Astrocyte (in vitro differentiated cells and primary cell): ENCODE results near the gene TMEM18. TPM values are rescaled to one million over a fixed set of nuclear protein-coding genes. Genes with fewer than 3 reads are reported as not detected.

Experiments
- DNase-seq: peaks from one replicate; pipeline ENCODE4 v3.0.0-alpha.2; 2010; ENCODE audit warnings: low read depth
- FAIRE-seq: peaks from 2 replicates; lab custom pipeline; 2011; peaks lifted over from hg19 to GRCh38; lab: Jason Lieb, UNC
- H2AFZ ChIP-seq: 2 replicates; pipeline ENCODE4 v1.6.0; 2012; ENCODE audit warnings: low read depth, low read length, inconsistent platforms
- H3K27ac ChIP-seq: 2 replicates; pipeline ENCODE4 v1.5.1; 2011; ENCODE audit warnings: low read depth, low read length, inconsistent platforms
- H3K27me3 ChIP-seq: 2 replicates; pipeline ENCODE4 v1.6.0; 2011; ENCODE audit warnings: low read length, inconsistent platforms; ENCODE audit not compliant: insufficient read depth
- H3K36me3 ChIP-seq: 2 replicates; pipeline ENCODE4 v1.5.1; 2011; ENCODE audit warnings: low read length, inconsistent platforms; ENCODE audit not compliant: insufficient read depth
- H3K4me1 ChIP-seq: 2 replicates; pipeline ENCODE4 v1.5.1; 2011; ENCODE audit warnings: low read length, inconsistent platforms; ENCODE audit not compliant: insufficient read depth
- H3K4me2 ChIP-seq: 2 replicates; pipeline ENCODE4 v1.6.0; 2012; ENCODE audit warnings: low read length, inconsistent platforms
- H3K4me3 ChIP-seq: 2 replicates; pipeline ENCODE4 v1.5.1; 2011; ENCODE audit warnings: low read depth, mild to moderate bottlenecking, low read length, inconsistent platforms; ENCODE audit not compliant: insufficient read depth
- H3K79me2 ChIP-seq: 2 replicates; pipeline ENCODE4 v1.6.0; 2012; ENCODE audit warnings: mild to moderate bottlenecking, low read length, inconsistent platforms; ENCODE audit not compliant: insufficient read depth
- H3K9ac ChIP-seq: 2 replicates; pipeline ENCODE4 v1.6.0; 2012; ENCODE audit warnings: mild to moderate bottlenecking, low read length, inconsistent platforms
- H3K9me3 ChIP-seq: 2 replicates; pipeline ENCODE4 v1.5.1; 2012; ENCODE audit warnings: low read depth, mild to moderate bottlenecking, low read length, inconsistent platforms; ENCODE audit not compliant: insufficient read depth
- H4K20me1 ChIP-seq: 2 replicates; pipeline ENCODE4 v1.6.0; 2012; ENCODE audit warnings: low read length, inconsistent platforms; ENCODE audit not compliant: insufficient read depth
- H3K27ac Mint-ChIP-seq: one replicate; pipeline ENCODE4 v1.8.0; 2021; ENCODE audit warnings: mild to moderate bottlenecking, mixed read lengths; ENCODE audit not compliant: unreplicated experiment
- H3K27me3 Mint-ChIP-seq: one replicate; pipeline ENCODE4 v1.8.0; 2021; ENCODE audit warnings: low read depth, mixed read lengths; ENCODE audit not compliant: unreplicated experiment
- H3K36me3 Mint-ChIP-seq: one replicate; pipeline ENCODE4 v1.8.0; 2021; ENCODE audit warnings: low read depth, mixed read lengths; ENCODE audit not compliant: unreplicated experiment
- H3K4me1 Mint-ChIP-seq: one replicate; pipeline ENCODE4 v1.8.0; 2021; ENCODE audit warnings: low read depth, mixed read lengths; ENCODE audit not compliant: unreplicated experiment
- H3K4me3 Mint-ChIP-seq: one replicate; pipeline ENCODE4 v1.8.0; 2021; ENCODE audit warnings: mild to moderate bottlenecking, moderate library complexity, mixed read lengths; ENCODE audit not compliant: unreplicated experiment
- H3K9me3 Mint-ChIP-seq: one replicate; pipeline ENCODE4 v1.8.0; 2021; ENCODE audit warnings: mild to moderate bottlenecking, mixed read lengths; ENCODE audit not compliant: unreplicated experiment
- CTCF ChIP-seq: IDR thresholded peaks from 2 replicates; pipeline ENCODE4 v1.5.1; 2011; ENCODE audit warnings: low read depth, mild to moderate bottlenecking, inconsistent platforms, low read length, moderate library complexity; ENCODE audit not compliant: insufficient read depth
- EZH2 ChIP-seq: IDR thresholded peaks from 2 replicates; pipeline ENCODE4 v1.6.1; 2012; ENCODE audit warnings: mild to moderate bottlenecking, low read length, inconsistent platforms; ENCODE audit not compliant: insufficient read depth
- total RNA-seq: library from RNA; stranded (reverse); gene quantifications from 2 replicates; pipeline ENCODE4 v1.2.1, GENCODE V29; 2021

Gene TMEM18
- total RNA-seq, 1 donor from 2014 or later, result 16.8 TPM

DNA sequence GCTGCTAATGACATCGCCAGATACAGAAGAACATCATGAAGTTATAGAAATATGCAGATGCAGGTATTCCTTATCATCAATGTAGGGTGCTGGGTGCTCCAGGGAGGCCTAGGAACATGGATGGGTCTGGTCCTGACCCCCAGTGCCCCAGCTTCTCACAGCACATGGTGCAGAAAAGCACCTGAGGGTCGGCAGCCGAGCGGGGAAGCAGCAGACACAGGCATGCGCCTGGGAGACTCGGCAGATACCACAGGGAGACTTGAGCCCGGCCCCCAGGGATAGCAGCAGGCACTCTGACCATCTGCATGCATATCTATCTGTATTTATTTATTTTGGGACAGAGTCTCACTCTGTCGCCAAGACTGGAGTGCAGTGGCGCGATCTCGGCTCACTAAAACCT is 43.2 kb downstream of the TMEM18 start:
- FAIRE-seq, result no peak
- Mint-ChIP-seq H3K27me3 (no peaks in the 10 kb centered on the region), H3K4me1 (no peaks in the 10 kb centered on the region), H3K36me3 (no peaks in the 10 kb centered on the region), H3K4me3 (no peak overlapping the region), H3K27ac (no peak overlapping the region), H3K9me3 (peaks cover 2% of the 10 kb centered on the region)
- Histone ChIP-seq H3K4me1 (no peaks in the 10 kb centered on the region), H2AFZ (no peak overlapping the region), H3K4me3 (no peak overlapping the region), H3K9ac (no peak overlapping the region), H4K20me1 (no peaks in the 10 kb centered on the region), H3K27me3 (no peaks in the 10 kb centered on the region), H3K79me2 (no peaks in the 10 kb centered on the region), H3K9me3 (no peaks in the 10 kb centered on the region), H3K4me2 (no peak overlapping the region), H3K27ac (no peak overlapping the region), H3K36me3 (no peaks in the 10 kb centered on the region)
- TF ChIP-seq CTCF (no peak), EZH2 (no peak)
- DNase-seq, result no peak

- FAIRE-seq (no peak), DNase-seq (no peak)
- Histone ChIP-seq H3K9ac (no peak overlapping the region), H3K4me3 (no peak overlapping the region), H3K79me2 (no peaks in the 10 kb centered on the region), H3K36me3 (no peaks in the 10 kb centered on the region), H3K4me1 (no peaks in the 10 kb centered on the region), H4K20me1 (no peaks in the 10 kb centered on the region), H3K27me3 (no peaks in the 10 kb centered on the region), H3K27ac (no peak overlapping the region), H3K4me2 (no peak overlapping the region), H2AFZ (no peak overlapping the region), H3K9me3 (no peaks in the 10 kb centered on the region)
- H3K4me1 Mint-ChIP-seq, result no peaks in the 10 kb centered on the region
- H3K9me3 Mint-ChIP-seq, result peaks cover 2% of the 10 kb centered on the region
- TF ChIP-seq CTCF (no peak), EZH2 (no peak)
- no peak overlapping the region for H3K27ac Mint-ChIP-seq
- H3K36me3 Mint-ChIP-seq, result no peaks in the 10 kb centered on the region
- H3K4me3 Mint-ChIP-seq, result no peak overlapping the region
- no peaks in the 10 kb centered on the region for H3K27me3 Mint-ChIP-seq
Observed at GRCh38 chr2:633371-633770, 43.8 kb downstream of the TMEM18 start.

GRCh38 chr2:632471-632870 is 44.7 kb downstream of the TMEM18 start:
- H3K79me2 ChIP-seq, result no peaks in the 10 kb centered on the region
- H3K9me3 Mint-ChIP-seq, result no peaks in the 10 kb centered on the region
- H3K9me3 ChIP-seq, result no peaks in the 10 kb centered on the region
- H4K20me1 ChIP-seq, result no peaks in the 10 kb centered on the region
- no peak for DNase-seq
- TF ChIP-seq EZH2 (no peak), CTCF (no peak)
- H3K27me3 Mint-ChIP-seq, result peaks cover 1% of the 10 kb centered on the region
- FAIRE-seq, result no peak
- H3K36me3 Mint-ChIP-seq, result no peaks in the 10 kb centered on the region
- no peaks in the 10 kb centered on the region for H3K4me1 Mint-ChIP-seq
- H3K27ac ChIP-seq, result no peak overlapping the region
- H3K9ac ChIP-seq, result no peak overlapping the region
- no peak overlapping the region for H2AFZ ChIP-seq
- H3K4me2 ChIP-seq, result no peak overlapping the region
- H3K36me3 ChIP-seq, result no peaks in the 10 kb centered on the region
- H3K27me3 ChIP-seq, result no peaks in the 10 kb centered on the region
- H3K4me1 ChIP-seq, result no peaks in the 10 kb centered on the region
- H3K27ac Mint-ChIP-seq, result no peak overlapping the region
- no peak overlapping the region for H3K4me3 ChIP-seq
- no peak overlapping the region for H3K4me3 Mint-ChIP-seq
